ENCODE data around the gene SLC9A3. TPM values are rescaled to one million over a fixed set of nuclear protein-coding genes. Genes with fewer than 3 reads are reported as not detected.

Gene SLC9A3
- total and polyA plus RNA-seq, 2 of the 13 experiments (the other 11 are each of a cell fraction or from before 2014, with no cell fraction given): 1.5 to 1.8 TPM

DNA sequence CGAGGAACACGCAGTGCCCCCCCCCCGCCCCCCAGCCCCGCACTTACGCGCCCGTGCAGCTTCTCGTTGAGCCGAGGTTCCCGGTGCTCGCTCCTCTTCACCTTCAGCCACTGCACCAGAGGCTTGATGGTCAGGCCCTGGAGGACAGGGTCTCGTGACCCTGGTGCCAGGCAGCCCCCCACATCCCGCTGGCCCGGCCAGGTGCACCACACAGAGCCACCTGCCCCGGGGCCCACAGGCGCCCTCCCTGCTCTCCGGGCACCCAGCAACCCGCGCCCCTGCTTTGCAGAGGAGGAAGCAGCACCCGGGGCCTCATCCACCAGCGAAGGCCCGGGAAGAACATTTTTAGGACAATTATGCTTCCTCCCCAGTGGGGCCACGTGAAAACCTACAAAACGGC, 42.2 kb downstream of the SLC9A3 start:
- TF ChIP-seq, protein P1, sequence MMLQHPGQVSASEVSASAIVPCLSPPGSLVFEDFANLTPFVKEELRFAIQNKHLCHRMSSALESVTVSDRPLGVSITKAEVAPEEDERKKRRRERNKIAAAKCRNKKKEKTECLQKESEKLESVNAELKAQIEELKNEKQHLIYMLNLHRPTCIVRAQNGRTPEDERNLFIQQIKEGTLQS (CRISPR knock-in tag; IDR thresholded peaks at IDR 0.05): no peak
- TF ChIP-seq HOXA3 (CRISPR knock-in tag; IDR thresholded peaks at IDR 0.05) (no peak), RNF2 (conservative IDR thresholded peaks at IDR 0.05; ENCODE audit: low read depth) (no peak), ZNF20 (CRISPR knock-in tag; IDR thresholded peaks at IDR 0.05) (no peak), PHF20 (CRISPR knock-in tag; IDR thresholded peaks at IDR 0.05) (no peak), NR1H2 (CRISPR knock-in tag; IDR thresholded peaks at IDR 0.05; ENCODE audit: borderline replicate concordance, low read depth) (no peak), ZNF883 (CRISPR knock-in tag; IDR thresholded peaks at IDR 0.05; ENCODE audit: not compliant biosample characterization) (no peak), ZBTB42 (CRISPR knock-in tag; IDR thresholded peaks at IDR 0.05) (no peak), ZNF878 (CRISPR knock-in tag; IDR thresholded peaks at IDR 0.05) (no peak), DNMT1 (CRISPR knock-in tag; IDR thresholded peaks at IDR 0.05) (no peak), FOXK2 (IDR thresholded peaks at IDR 0.05) (no peak)
- TF ChIP-seq, protein P2, sequence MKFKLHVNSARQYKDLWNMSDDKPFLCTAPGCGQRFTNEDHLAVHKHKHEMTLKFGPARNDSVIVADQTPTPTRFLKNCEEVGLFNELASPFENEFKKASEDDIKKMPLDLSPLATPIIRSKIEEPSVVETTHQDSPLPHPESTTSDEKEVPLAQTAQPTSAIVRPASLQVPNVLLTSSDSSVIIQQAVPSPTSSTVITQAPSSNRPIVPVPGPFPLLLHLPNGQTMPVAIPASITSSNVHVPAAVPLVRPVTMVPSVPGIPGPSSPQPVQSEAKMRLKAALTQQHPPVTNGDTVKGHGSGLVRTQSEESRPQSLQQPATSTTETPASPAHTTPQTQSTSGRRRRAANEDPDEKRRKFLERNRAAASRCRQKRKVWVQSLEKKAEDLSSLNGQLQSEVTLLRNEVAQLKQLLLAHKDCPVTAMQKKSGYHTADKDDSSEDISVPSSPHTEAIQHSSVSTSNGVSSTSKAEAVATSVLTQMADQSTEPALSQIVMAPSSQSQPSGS (CRISPR knock-in tag; IDR thresholded peaks at IDR 0.05): no peak
- in situ Hi-C loops (cut with HindIII; ENCODE audit: extremely low pct_ligation_motif_present, low pct_unique_long_range_greater_than_20kb): no loop called here
- DNase-seq (ENCODE audit: low spot score) (no peak), FAIRE-seq (no peak), ATAC-seq (no peak)
- Histone ChIP-seq H3K27me3 (ENCODE audit: control insufficient read depth in 1 of 2, insufficient read depth in 2 of 2, low read length in 2 of 2) (peaks cover 20 to 87% of the 10 kb centered on the region in 2 experiments; a peak in 4 of 5 replicates), H4K20me1 (ENCODE audit: insufficient read depth, low read length) (no peaks in the 10 kb centered on the region), H3K9ac (ENCODE audit: insufficient read depth, low read depth, low read length) (no peak overlapping the region), H2AFZ (ENCODE audit: low read length) (no peak overlapping the region), H3K4me1 (ENCODE audit: insufficient read depth, low read length) (no peaks in the 10 kb centered on the region), H3K9me3 (ENCODE audit: low read length) (no peaks in the 10 kb centered on the region), H3K4me2 (ENCODE audit: low read depth, low read length) (no peak overlapping the region), H3K79me2 (ENCODE audit: insufficient read depth, low read length) (no peaks in the 10 kb centered on the region), H3K36me3 (replicated peaks in 1 of 2; ENCODE audit: control insufficient read depth in 1 of 2, insufficient read depth in 2 of 2, low read length in 2 of 2) (no peaks in the 10 kb centered on the region), H3K27ac (ENCODE audit: extremely low read length, insufficient read depth, low read length) (no peak overlapping the region), H3K4me3 (replicated peaks in 1 of 3; ENCODE audit: insufficient read depth in 1 of 3, low read depth in 2 of 3, low read length in 3 of 3) (no peak overlapping the region)
- WGBS (ENCODE audit: low lambda C conversion rate): 29% methylated on average over 19 of the region's 24 CpGs
- CTCF ChIA-PET (ENCODE audit: low intra/inter-chr PET ratio, low total read pairs): no interaction called here
- intact Hi-C loops (cut with micrococcal nuclease; ENCODE audit: unreplicated experiment): no loop called here
- BruUV-seq (replicated peaks): no TSS peak
- POLR2A ChIA-PET: no interaction called here

All from HepG2 (cell line).